HepG2 (cell line): ENCODE data around the gene SDR39U1. TPM values are rescaled to one million over a fixed set of nuclear protein-coding genes. Genes with fewer than 3 reads are reported as not detected.

ENCODE experiments used
- CENPT ChIP-seq: sonication (generic); formaldehyde crosslinking; IDR thresholded peaks from 2 replicates; pipeline ENCODE4 v1.8.0; 2022; ENCODE audit warnings: low read depth, mild to moderate bottlenecking, moderate library complexity, missing genetic modification reagents
- FIP1L1 ChIP-seq: fragments of 200-400 bp; formaldehyde crosslinking; IDR thresholded peaks from 2 replicates; pipeline ENCODE4 v1.6.1; 2018; ENCODE audit warnings: low read depth, mild to moderate bottlenecking, low read length, moderate library complexity, borderline replicate concordance; ENCODE audit not compliant: insufficient read depth
- FOXP1 ChIP-seq, 2 experiments: fragments of 450-650 bp in 1 of 2; IDR thresholded peaks; 2 replicates each; pipeline ENCODE4 v1.6.1; 2017 to 2018; ENCODE audit warnings: antibody characterized with exemption in 1 of 2
- JUNB ChIP-seq: sonication (generic); formaldehyde crosslinking; IDR thresholded peaks from 2 replicates; pipeline ENCODE4 v1.8.0; 2022; ENCODE audit warnings: missing genetic modification reagents, mild to moderate bottlenecking, borderline replicate concordance
- KMT2B ChIP-seq: IDR thresholded peaks from 2 replicates; pipeline ENCODE4 v1.6.1; 2016; ENCODE audit warnings: missing genetic modification reagents, missing compliant biosample characterization
- NCOA2 ChIP-seq: sonication (generic); formaldehyde crosslinking; IDR thresholded peaks from 2 replicates; pipeline ENCODE4 v1.8.0; 2022; ENCODE audit warnings: inconsistent platforms
- RBAK ChIP-seq: sonication (generic); formaldehyde crosslinking; IDR thresholded peaks from 2 replicates; pipeline ENCODE4 v1.5.1; 2020; ENCODE audit warnings: mild to moderate bottlenecking, missing genetic modification reagents
- SALL1 ChIP-seq: sonication (generic); formaldehyde crosslinking; IDR thresholded peaks from 2 replicates; pipeline ENCODE4 v1.8.0; 2022; ENCODE audit warnings: mild to moderate bottlenecking, missing genetic modification reagents
- TBL1XR1 ChIP-seq: fragments of 150-350 bp; IDR thresholded peaks from 2 replicates; pipeline ENCODE4 v1.6.1; 2014; ENCODE audit warnings: borderline replicate concordance, low read length; ENCODE audit not compliant: partially characterized antibody
- ZFP37 ChIP-seq: sonication (generic); formaldehyde crosslinking; IDR thresholded peaks from 2 replicates; pipeline ENCODE4 v1.4.0; 2020; ENCODE audit warnings: missing genetic modification reagents, borderline replicate concordance
- ZKSCAN5 ChIP-seq: sonication (generic); formaldehyde crosslinking; IDR thresholded peaks from 2 replicates; pipeline ENCODE4 v1.5.1; 2020; ENCODE audit warnings: mild to moderate bottlenecking, missing genetic modification reagents
- ZNF777 ChIP-seq: sonication (generic); formaldehyde crosslinking; IDR thresholded peaks from 2 replicates; pipeline ENCODE4 v1.4.0; 2020; ENCODE audit warnings: missing genetic modification reagents
- polyA plus RNA-seq, 8 experiments: library from polyadenylated mRNA; depleted of rRNA in 3 of 8; stranded (reverse) in 7 of 8; unstranded in 1 of 8; fragments of >200 nt; fragmentation: Illumina TruSeq in 4 of 8; extraction: Trizol in 4 of 8; gene quantifications; 2 replicates each; pipeline versions ENCODE4 v1.2.1 to v1.2.3, GENCODE V29; 2011 to 2016; ENCODE audit warnings: low read depth in 4 of 8, missing spikeins in 1 of 8, mixed read lengths in 1 of 8; ENCODE audit not compliant: insufficient read depth in 1 of 8
- total RNA-seq, 5 experiments: library from RNA; depleted of rRNA; stranded (reverse); fragments of >200 nt; fragmentation: Illumina TruSeq; extraction: Trizol; gene quantifications; 2 replicates each; pipeline ENCODE4 v1.2.3, GENCODE V29; 2016; ENCODE audit warnings: low read depth in 1 of 5
- TF ChIP-seq, protein P1 (sequence below): sonication (generic); formaldehyde crosslinking; IDR thresholded peaks from 2 replicates; pipeline ENCODE4; 2020; ENCODE audit warnings: missing genetic modification reagents, mild to moderate bottlenecking, borderline replicate concordance
- TF ChIP-seq, protein P2 (sequence below): sonication (generic); formaldehyde crosslinking; IDR thresholded peaks from 2 replicates; pipeline ENCODE4 v1.5.0; 2020; ENCODE audit warnings: missing genetic modification reagents, mild to moderate bottlenecking, borderline replicate concordance
- TF ChIP-seq, protein P3 (sequence below): IDR thresholded peaks from 2 replicates; pipeline ENCODE4 v1.6.1; 2018; ENCODE audit warnings: missing genetic modification reagents
- TF ChIP-seq, protein P4 (sequence below): sonication (generic); formaldehyde crosslinking; IDR thresholded peaks from 2 replicates; pipeline ENCODE4 v1.9.0; 2021; ENCODE audit warnings: mild to moderate bottlenecking, missing genetic modification reagents

SDR39U1 gene
- total and polyA plus RNA-seq, 2 of the 13 experiments (the other 11 are each of a cell fraction or from before 2014, with no cell fraction given): 34.4 to 129 TPM

DNA sequence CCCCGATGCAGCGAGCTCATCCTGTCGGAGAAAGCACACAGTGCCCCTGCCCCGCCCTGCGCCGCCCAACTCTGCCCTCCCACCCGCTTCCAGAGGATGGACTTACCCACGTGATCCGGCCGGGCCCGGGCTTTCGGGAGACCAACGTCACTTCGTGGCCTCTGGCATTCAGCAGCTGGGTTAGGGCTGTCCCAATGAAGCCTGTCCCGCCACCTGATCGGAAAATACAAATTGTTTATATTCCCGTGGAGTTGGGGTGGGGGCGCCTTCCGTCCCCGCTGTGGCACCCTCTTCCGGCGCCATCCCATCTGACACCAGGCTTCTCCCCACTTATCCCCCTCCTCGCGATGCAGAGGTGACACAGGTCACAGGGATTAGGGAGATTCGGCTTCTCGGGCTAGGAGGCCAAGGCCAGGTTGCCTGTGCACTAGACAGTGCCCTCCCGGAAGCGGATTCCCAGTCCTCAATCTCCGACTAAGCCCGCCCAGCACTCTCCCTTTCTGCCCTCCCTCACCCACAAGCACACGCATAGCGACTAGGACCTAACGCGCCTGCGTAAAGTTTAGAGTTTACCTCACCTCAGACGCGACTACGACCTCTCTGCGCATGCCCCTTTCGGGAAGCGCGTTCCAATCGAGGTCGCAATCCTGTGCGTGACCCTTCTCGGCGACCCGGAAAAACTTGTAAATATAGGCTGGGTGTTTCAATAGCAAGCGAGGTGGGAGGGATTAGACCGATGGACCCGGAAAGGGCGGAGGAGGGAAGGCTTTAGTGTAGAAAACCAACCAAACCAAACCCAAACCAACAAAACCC is at the start of gene SDR39U1 (continued):
- TF ChIP-seq, protein P1, sequence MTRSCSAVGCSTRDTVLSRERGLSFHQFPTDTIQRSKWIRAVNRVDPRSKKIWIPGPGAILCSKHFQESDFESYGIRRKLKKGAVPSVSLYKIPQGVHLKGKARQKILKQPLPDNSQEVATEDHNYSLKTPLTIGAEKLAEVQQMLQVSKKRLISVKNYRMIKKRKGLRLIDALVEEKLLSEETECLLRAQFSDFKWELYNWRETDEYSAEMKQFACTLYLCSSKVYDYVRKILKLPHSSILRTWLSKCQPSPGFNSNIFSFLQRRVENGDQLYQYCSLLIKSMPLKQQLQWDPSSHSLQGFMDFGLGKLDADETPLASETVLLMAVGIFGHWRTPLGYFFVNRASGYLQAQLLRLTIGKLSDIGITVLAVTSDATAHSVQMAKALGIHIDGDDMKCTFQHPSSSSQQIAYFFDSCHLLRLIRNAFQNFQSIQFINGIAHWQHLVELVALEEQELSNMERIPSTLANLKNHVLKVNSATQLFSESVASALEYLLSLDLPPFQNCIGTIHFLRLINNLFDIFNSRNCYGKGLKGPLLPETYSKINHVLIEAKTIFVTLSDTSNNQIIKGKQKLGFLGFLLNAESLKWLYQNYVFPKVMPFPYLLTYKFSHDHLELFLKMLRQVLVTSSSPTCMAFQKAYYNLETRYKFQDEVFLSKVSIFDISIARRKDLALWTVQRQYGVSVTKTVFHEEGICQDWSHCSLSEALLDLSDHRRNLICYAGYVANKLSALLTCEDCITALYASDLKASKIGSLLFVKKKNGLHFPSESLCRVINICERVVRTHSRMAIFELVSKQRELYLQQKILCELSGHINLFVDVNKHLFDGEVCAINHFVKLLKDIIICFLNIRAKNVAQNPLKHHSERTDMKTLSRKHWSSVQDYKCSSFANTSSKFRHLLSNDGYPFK: peak; percentile 98
- TF ChIP-seq TBL1XR1 (peak; percentile 94), ZNF777 (peak; percentile 53; the same call in 1 of the 2 replicates), ZKSCAN5 (CRISPR knock-in tag) (no peak), RBAK (peak; percentile 15; the same call in 1 of the 2 replicates), FIP1L1 (0 out of 2 replicates have a peak, but pooled peaks have one; percentile 86), FOXP1 (IDR thresholded peaks at IDR 0.05) (no peak), FOXP1 (CRISPR knock-in tag; IDR thresholded peaks at IDR 0.05) (0 out of 2 replicates have a peak, but pooled peaks have one; percentile 2), CENPT (CRISPR knock-in tag) (no peak), JUNB (CRISPR knock-in tag) (no peak; the same call in 1 of the 2 replicates), SALL1 (CRISPR knock-in tag) (peak; percentile 95), KMT2B (CRISPR knock-in tag) (peak; percentile 87), NCOA2 (CRISPR knock-in tag) (no peak; the same call in 1 of the 2 replicates), ZFP37 (CRISPR knock-in tag) (peak; percentile 4)
- TF ChIP-seq, protein P2, sequence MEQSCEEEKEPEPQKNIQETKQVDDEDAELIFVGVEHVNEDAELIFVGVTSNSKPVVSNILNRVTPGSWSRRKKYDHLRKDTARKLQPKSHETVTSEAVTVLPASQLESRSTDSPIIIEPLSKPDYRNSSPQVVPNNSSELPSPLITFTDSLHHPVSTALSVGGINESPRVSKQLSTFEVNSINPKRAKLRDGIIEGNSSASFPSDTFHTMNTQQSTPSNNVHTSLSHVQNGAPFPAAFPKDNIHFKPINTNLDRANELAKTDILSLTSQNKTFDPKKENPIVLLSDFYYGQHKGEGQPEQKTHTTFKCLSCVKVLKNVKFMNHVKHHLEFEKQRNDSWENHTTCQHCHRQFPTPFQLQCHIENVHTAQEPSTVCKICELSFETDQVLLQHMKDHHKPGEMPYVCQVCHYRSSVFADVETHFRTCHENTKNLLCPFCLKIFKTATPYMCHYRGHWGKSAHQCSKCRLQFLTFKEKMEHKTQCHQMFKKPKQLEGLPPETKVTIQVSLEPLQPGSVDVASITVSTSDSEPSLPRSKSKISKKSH: peak; percentile 99
- TF ChIP-seq, protein P3, sequence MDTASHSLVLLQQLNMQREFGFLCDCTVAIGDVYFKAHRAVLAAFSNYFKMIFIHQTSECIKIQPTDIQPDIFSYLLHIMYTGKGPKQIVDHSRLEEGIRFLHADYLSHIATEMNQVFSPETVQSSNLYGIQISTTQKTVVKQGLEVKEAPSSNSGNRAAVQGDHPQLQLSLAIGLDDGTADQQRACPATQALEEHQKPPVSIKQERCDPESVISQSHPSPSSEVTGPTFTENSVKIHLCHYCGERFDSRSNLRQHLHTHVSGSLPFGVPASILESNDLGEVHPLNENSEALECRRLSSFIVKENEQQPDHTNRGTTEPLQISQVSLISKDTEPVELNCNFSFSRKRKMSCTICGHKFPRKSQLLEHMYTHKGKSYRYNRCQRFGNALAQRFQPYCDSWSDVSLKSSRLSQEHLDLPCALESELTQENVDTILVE (CRISPR knock-in tag): peak; percentile 92
- TF ChIP-seq, protein P4, sequence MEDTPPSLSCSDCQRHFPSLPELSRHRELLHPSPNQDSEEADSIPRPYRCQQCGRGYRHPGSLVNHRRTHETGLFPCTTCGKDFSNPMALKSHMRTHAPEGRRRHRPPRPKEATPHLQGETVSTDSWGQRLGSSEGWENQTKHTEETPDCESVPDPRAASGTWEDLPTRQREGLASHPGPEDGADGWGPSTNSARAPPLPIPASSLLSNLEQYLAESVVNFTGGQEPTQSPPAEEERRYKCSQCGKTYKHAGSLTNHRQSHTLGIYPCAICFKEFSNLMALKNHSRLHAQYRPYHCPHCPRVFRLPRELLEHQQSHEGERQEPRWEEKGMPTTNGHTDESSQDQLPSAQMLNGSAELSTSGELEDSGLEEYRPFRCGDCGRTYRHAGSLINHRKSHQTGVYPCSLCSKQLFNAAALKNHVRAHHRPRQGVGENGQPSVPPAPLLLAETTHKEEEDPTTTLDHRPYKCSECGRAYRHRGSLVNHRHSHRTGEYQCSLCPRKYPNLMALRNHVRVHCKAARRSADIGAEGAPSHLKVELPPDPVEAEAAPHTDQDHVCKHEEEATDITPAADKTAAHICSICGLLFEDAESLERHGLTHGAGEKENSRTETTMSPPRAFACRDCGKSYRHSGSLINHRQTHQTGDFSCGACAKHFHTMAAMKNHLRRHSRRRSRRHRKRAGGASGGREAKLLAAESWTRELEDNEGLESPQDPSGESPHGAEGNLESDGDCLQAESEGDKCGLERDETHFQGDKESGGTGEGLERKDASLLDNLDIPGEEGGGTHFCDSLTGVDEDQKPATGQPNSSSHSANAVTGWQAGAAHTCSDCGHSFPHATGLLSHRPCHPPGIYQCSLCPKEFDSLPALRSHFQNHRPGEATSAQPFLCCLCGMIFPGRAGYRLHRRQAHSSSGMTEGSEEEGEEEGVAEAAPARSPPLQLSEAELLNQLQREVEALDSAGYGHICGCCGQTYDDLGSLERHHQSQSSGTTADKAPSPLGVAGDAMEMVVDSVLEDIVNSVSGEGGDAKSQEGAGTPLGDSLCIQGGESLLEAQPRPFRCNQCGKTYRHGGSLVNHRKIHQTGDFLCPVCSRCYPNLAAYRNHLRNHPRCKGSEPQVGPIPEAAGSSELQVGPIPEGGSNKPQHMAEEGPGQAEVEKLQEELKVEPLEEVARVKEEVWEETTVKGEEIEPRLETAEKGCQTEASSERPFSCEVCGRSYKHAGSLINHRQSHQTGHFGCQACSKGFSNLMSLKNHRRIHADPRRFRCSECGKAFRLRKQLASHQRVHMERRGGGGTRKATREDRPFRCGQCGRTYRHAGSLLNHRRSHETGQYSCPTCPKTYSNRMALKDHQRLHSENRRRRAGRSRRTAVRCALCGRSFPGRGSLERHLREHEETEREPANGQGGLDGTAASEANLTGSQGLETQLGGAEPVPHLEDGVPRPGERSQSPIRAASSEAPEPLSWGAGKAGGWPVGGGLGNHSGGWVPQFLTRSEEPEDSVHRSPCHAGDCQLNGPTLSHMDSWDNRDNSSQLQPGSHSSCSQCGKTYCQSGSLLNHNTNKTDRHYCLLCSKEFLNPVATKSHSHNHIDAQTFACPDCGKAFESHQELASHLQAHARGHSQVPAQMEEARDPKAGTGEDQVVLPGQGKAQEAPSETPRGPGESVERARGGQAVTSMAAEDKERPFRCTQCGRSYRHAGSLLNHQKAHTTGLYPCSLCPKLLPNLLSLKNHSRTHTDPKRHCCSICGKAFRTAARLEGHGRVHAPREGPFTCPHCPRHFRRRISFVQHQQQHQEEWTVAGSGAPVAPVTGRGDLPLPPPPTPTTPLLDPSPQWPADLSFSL: 0 out of 2 replicates have a peak, but pooled peaks have one; percentile 43
